ENCODE data around the gene NR2E1.

DNA sequence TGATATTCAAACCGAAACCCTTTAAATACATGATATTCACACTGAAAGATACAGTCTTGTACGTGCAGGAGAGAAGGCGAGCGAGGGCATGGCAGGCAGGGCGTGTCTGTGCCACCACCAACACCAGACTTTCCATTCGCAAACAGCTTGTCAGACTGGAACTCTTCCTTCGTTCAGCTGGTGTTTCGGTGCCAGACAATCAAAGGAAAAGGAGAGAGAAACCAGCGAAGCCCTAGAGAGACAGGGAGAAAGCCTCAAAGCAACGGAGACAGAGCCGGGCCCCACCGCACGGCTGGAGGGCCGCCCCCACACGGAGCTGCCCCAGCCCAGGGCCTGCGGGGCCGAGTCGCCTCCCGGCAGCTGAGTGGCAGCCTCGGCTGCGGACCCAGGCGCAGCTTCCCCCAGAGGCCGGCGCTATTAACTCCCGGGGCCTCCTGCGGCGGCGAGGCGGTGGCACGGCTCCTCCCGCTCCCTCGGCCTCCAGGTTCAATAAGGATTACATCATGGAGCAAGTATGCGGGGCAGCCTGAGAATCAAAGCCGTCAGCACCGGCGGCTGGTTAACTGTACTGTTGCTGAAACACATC is 32.1 kb upstream of the NR2E1 start:
- TF ChIP-seq CTCF (IDR thresholded peaks at IDR 0.05 in 8 of 11, conservative IDR thresholded peaks at IDR 0.05 in 3 of 11) (no peak), POLR2A (IDR thresholded peaks at IDR 0.05) (no peak), POLR2AphosphoS5 (IDR thresholded peaks at IDR 0.05) (peak in 2 of 3 donors; percentile 30 to 56)

Measured in spleen (tissue), 7 donors.